Heart left ventricle (tissue), 16 donors: ENCODE data around the gene DPYSL3. TPM values are rescaled to one million over a fixed set of nuclear protein-coding genes. Genes with fewer than 3 reads are reported as not detected.

ENCODE experiments used
- ATAC-seq, 4 donors: fragments of 200-7000 bp; cut with Tn5 transposase; one replicate each; pipeline ENCODE4 v1.9.1; 2020 to 2022; ENCODE audit warnings: moderate library complexity in 4 of 4, mild to moderate bottlenecking in 3 of 4, moderate number of reproducible peaks in 1 of 4
- DNase-seq, 5 donors: peaks; one replicate each; pipeline ENCODE4 v3.0.0-alpha.2; 2020
- H3K27ac ChIP-seq, 12 donors: fragments of 200-600 bp; sonication (generic) in 4 of 12; one replicate each; pipeline versions ENCODE4 v1.5.0 to v1.8.0; 2016 to 2022; ENCODE audit warnings: mild to moderate bottlenecking in 2 of 12
- H3K27me3 ChIP-seq, 9 donors: fragments of 200-600 bp; sonication (generic) in 2 of 9; one replicate each; pipeline versions ENCODE4 v1.5.1 to v1.8.0; 2016 to 2022; ENCODE audit warnings: mild to moderate bottlenecking in 3 of 9
- H3K36me3 ChIP-seq, 9 donors: fragments of 200-600 bp; sonication (generic) in 2 of 9; one replicate each; pipeline versions ENCODE4 v1.5.0 to v1.8.0; 2018 to 2022; ENCODE audit warnings: mild to moderate bottlenecking in 2 of 9
- H3K4me1 ChIP-seq, 12 donors: fragments of 200-600 bp; sonication (generic) in 4 of 12; one replicate each; pipeline versions ENCODE4 v1.5.0 to v1.8.0; 2016 to 2022; ENCODE audit warnings: mild to moderate bottlenecking in 3 of 12
- H3K4me3 ChIP-seq, 12 donors: fragments of 200-600 bp; sonication (generic) in 4 of 12; one replicate each; pipeline versions ENCODE4 v1.5.0 to v1.8.0; 2017 to 2022; ENCODE audit warnings: mild to moderate bottlenecking in 9 of 12, moderate library complexity in 4 of 12
- H3K9me3 ChIP-seq, 12 donors: fragments of 200-600 bp; sonication (generic) in 4 of 12; one replicate each; pipeline versions ENCODE4 v1.5.0 to v1.8.0; 2016 to 2022; ENCODE audit warnings: mild to moderate bottlenecking in 1 of 12
- POLR2A ChIP-seq, 2 donors: fragments of 450-650 bp; IDR thresholded peaks; one replicate each; pipeline ENCODE4 v1.6.1; 2017; ENCODE audit warnings: antibody characterized with exemption in 2 of 2, mild to moderate bottlenecking in 2 of 2, moderate library complexity in 2 of 2
- WGBS, 4 donors: extraction: QIAGEN DNeasy Blood & Tissue Kit in 2 of 4; methylation state at CpG; one replicate each; pipeline versions ENCODE4 v1.1.5 to v1.1.7; 2013 to 2018; 5-methylcytosine and 5-hydroxymethylcytosine counted together
- intact Hi-C, 10 donors: fragments of 100-400 bp; cut with DNase I; formaldehyde crosslinking; loops; one replicate each; pipeline versions ENCODE4 v1.11.1 to v1.14.2; 2022
- polyA plus RNA-seq, 2 donors: library from polyadenylated mRNA; stranded (reverse); fragments of 200-250 nt; gene quantifications; one replicate each; pipeline ENCODE4 v1.2.3, GENCODE V29; 2013
- total RNA-seq, 9 donors: library from RNA; depleted of rRNA in 2 of 9; stranded (reverse); fragments of >200 nt in 2 of 9; fragmentation: NEBNext Ultra II Directional in 3 of 9; extraction: Animal tissue kit (Norgen Biotek cat#: 25700) in 3 of 9; gene quantifications; one replicate each; pipeline versions ENCODE4 v1.1.0 to v1.2.4, GENCODE V29; 2016 to 2023
- TF ChIP-seq, protein P1 (sequence below), 12 donors: fragments of 200-600 bp; sonication (generic) in 4 of 12; IDR thresholded peaks; one replicate each; pipeline versions ENCODE4 v1.5.0 to v1.8.0; 2018 to 2022; ENCODE audit warnings: antibody characterized with exemption in 12 of 12, mild to moderate bottlenecking in 5 of 12
- donor health status: ischemic (EF 13 %, LVEDD 7.1; RV severe dilation, severe dysfunction).
- donor health status: healthy with polysubstance abuse.
- donor health status: DM: no; HTN: yes; CAD: no.
- donor health status: DM: no; HTN: no; CAD: no.
- donor health status: ischemic (EF 25% LVEDD 6.9; RV normal size, moderate dysfunction).
- donor health status: ischemic (EF 25% LVEDD 5.7; RV mildly dilated, moderate dysfunction).
- donor health status: healthy.
- donor health status: DM: yes; HTN: yes; CAD: no.
- donor health status: ischemic (EF 35%, LVEDD 5.7; RV mildly dilated, moderate dysfunction).
- donor health status: nonischemic (EF 11% LVEDD 7.7; RV severe dilation, severe dysfunction).
- donor health status: DM: yes; HTN: yes; CAD: no.
- donor health status: PGD.
- donor health status: ischemic (EF 29% LVEDD 5.4; RV normal size, mild dysfunction).
- donor health status: nonischemic (EF 23%, LVEDD 6.1; RV moderate dilation, normal function).

The DPYSL3 gene
- total and polyA plus RNA-seq, 11 donors = 7.9 to 54.7 (median 20.6) TPM

DNA sequence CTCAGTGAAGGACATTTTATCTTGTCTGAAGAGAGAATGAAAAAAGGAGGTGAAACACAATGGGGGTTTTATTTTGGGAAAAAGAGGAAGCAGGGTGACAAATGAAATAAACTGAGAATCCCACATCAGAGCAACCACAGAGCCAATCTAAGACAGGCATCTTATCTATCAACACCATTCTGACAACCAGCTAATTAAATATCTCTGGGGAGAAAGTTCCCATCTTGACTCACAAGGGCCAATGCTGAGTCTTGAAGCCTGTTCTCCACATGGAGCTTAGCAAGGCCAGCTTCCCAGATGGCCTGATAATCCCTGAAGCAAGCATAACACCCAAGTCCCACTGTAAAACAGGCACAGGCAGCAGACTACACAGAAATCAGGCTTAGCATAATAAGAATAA, 30.4 kb downstream of the DPYSL3 start:
- intact Hi-C loops = no loop called here
- Histone ChIP-seq H3K4me3 (no peak overlapping the region), H3K27ac (peak overlapping the region in 8 of 12 donors; percentile 1 to 87 (median 37)), H3K27me3 (no peaks in the 10 kb centered on the region), H3K9me3 (peaks cover 0 to 4% (median 0%) of the 10 kb centered on the region in 12 donors), H3K36me3 (no peaks in the 10 kb centered on the region), H3K4me1 (peaks cover 0 to 55% (median 23%) of the 10 kb centered on the region in 12 donors)
- ATAC-seq = no peak
- DNase-seq = no peak
- no peak for TF ChIP-seq POLR2A (IDR thresholded peaks at IDR 0.05)
- TF ChIP-seq, protein P1, sequence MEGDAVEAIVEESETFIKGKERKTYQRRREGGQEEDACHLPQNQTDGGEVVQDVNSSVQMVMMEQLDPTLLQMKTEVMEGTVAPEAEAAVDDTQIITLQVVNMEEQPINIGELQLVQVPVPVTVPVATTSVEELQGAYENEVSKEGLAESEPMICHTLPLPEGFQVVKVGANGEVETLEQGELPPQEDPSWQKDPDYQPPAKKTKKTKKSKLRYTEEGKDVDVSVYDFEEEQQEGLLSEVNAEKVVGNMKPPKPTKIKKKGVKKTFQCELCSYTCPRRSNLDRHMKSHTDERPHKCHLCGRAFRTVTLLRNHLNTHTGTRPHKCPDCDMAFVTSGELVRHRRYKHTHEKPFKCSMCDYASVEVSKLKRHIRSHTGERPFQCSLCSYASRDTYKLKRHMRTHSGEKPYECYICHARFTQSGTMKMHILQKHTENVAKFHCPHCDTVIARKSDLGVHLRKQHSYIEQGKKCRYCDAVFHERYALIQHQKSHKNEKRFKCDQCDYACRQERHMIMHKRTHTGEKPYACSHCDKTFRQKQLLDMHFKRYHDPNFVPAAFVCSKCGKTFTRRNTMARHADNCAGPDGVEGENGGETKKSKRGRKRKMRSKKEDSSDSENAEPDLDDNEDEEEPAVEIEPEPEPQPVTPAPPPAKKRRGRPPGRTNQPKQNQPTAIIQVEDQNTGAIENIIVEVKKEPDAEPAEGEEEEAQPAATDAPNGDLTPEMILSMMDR (IDR thresholded peaks at IDR 0.05) = no peak

DNA sequence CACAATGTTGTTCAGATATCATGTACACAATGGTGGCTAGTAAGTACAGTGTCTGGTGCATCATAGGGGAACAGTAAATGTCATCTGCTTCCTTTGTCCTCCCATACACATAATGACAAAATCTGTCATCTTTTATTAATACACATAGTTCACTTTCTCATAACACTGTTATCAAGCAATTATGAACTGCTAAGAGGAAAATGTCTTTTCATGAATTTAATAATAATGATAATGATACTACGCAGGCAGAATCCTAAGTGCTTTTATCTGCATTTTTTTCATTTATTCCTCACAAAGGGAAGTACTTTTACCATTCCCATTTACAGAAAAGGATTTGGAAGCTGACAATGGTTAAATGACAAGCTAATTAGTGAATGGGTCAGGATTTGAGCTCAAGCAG, 35.7 kb downstream of the DPYSL3 start:
- Histone ChIP-seq H3K4me3 (no peak overlapping the region), H3K4me1 (peaks cover 0 to 38% (median 13%) of the 10 kb centered on the region in 12 donors), H3K9me3 (no peaks in the 10 kb centered on the region), H3K36me3 (no peaks in the 10 kb centered on the region), H3K27ac (peak overlapping the region in 3 of 12 donors; percentile 11 to 59 (median 55)), H3K27me3 (no peaks in the 10 kb centered on the region)
- DNase-seq (no peak), ATAC-seq (no peak)
- intact Hi-C loops = loop anchor here in 2 of 10 donors (5.0 kb wide), 1 partner anchor 33 kb away; no protein-coding TSS in a partner anchor
- WGBS, 4 donors = 92 to 100% (median 96%) methylated on average over 1 of the region's 1 CpG
- TF ChIP-seq, protein P1 (IDR thresholded peaks at IDR 0.05) = no peak

DNA sequence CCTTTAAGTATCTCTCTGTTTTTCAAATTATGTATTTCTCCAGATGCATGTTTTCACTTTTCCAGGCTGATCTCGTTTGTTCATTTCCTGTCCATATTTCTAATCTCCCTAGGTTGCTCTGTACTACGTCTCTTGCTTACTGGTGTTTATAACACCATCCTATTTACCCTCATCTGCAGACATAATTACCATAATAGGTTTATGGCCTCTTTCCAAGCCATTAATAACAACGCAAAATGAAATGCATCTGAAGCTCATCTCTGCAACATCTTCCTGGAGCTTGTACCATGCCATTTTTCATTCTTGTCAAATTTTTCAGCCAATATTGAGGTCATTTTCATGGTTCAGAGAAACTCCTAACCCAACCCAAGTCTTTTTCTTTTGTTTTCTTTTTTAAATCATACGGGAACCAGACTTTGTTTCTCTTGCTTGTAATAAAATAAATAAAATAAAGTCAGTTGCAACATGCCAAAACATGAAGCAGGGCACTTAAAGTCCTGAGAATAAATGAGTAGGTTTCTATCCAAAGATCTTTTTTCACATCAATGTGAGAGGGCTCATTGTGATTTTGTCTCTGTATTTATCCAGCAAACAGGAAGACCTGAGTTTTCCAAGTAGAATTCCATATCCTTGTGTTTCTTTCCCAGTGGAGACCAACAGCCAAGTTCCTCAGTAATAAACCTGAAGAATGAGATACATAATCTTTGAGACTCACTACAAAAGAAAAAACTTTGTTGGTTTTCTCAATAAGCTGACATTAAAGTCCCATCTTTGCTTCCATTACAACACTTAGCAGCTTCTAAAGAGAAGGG, 37.0 kb downstream of the DPYSL3 start:
- ATAC-seq = peak in 2 of 4 donors; percentile 37 to 42
- no peak for TF ChIP-seq POLR2A (IDR thresholded peaks at IDR 0.05)
- TF ChIP-seq, protein P1 (IDR thresholded peaks at IDR 0.05) = no peak
- Histone ChIP-seq H3K27ac (peak overlapping the region in 9 of 12 donors; percentile 22 to 66 (median 47)), H3K27me3 (no peaks in the 10 kb centered on the region), H3K36me3 (no peaks in the 10 kb centered on the region), H3K4me1 (peaks cover 0 to 28% (median 11%) of the 10 kb centered on the region in 12 donors), H3K9me3 (no peaks in the 10 kb centered on the region), H3K4me3 (no peak overlapping the region)
- WGBS, 4 donors = 32 to 47% (median 38%) methylated on average over 4 of the region's 4 CpGs
- DNase-seq = no peak
- intact Hi-C loops = loop anchor here in 2 of 10 donors (5.0 kb wide), 1 partner anchor 34 kb away; no protein-coding TSS in a partner anchor

DNA sequence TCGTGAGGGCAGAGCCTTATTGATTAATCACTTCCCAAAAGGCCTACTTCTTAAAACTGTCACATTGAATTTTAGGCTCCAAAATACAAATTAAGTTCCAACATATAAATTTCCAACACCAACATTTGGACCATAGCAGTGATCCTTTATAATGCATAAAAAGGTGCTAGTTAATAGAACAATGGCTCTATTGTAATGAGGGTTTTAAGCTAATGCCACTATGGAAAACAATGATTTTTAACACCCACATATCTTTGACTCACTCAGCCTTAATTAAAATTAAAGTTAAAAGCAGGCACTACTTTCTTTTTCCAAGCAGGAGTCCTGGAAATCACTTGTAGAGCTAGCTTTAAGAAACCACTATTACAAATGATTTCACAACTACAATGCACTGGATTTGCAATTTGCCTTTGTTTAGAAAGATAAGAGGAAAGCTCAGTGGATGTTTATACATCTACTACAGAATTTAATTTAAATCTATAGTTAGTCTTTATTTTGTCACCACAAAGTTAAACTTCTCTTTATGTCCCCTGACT, 41.8 kb downstream of the DPYSL3 start:
- 84 to 95% (median 91%) methylated on average over 1 of the region's 1 CpG for WGBS, 4 donors
- DNase-seq = no peak
- H3K36me3 ChIP-seq = no peaks in the 10 kb centered on the region
- no peaks in the 10 kb centered on the region for H3K27me3 ChIP-seq
- peaks cover 0 to 46% (median 19%) of the 10 kb centered on the region in 12 donors for H3K4me1 ChIP-seq
- intact Hi-C loops = loop anchor here in 2 of 10 donors (5.0 kb wide), 2 partner anchors 34 to 89 kb away; no protein-coding TSS in a partner anchor
- TF ChIP-seq, protein P1 (IDR thresholded peaks at IDR 0.05) = no peak
- TF ChIP-seq POLR2A (IDR thresholded peaks at IDR 0.05) = no peak
- peak overlapping the region in 1 of 12 donors; percentile 21 for H3K27ac ChIP-seq
- H3K9me3 ChIP-seq = no peaks in the 10 kb centered on the region
- ATAC-seq = no peak
- H3K4me3 ChIP-seq = no peak overlapping the region
